Islet precursor cell (in vitro differentiated cells): ENCODE measurements around the gene PLA2G15.

ENCODE experiments used
- DNase-seq: peaks from one replicate; pipeline ENCODE4 v3.0.0-alpha.2; 2018

The PLA2G15 gene

GRCh38 chr16:68299571-68300453 is 54.6 kb downstream of the PLA2G15 start:
- DNase-seq, result no peak

- DNase-seq, result no peak
These were observed 55.7 kb downstream of the PLA2G15 start for GRCh38 chr16:68300734-68301459.

GRCh38 chr16:68306633-68307032 is 61.5 kb downstream of the PLA2G15 start:
- no peak for DNase-seq

GRCh38 chr16:68309799-68310198 is 64.6 kb downstream of the PLA2G15 start:
- DNase-seq, result no peak

GRCh38 chr16:68310437-68310773 is 65.2 kb downstream of the PLA2G15 start:
- DNase-seq, result no peak
